Endothelial cell of umbilical vein (primary cell): ENCODE results near the gene CD300LF. TPM values are rescaled to one million over a fixed set of nuclear protein-coding genes. Genes with fewer than 3 reads are reported as not detected.

Experiments
- BruUV-seq: library from RNA; stranded (reverse); fragments of 400-500 nt; replicated peaks from 2 replicates; lab custom pipeline; 2021; lab: Mats Ljungman, UMichigan
- CTCF ChIA-PET: fragments of 300-600, 350-600 bp; sonication (Branson Sonifier 250); formaldehyde crosslinking; loops from one replicate; lab custom pipeline; 2021; ENCODE audit warnings: antibody characterized with exemption, inconsistent platforms; lab: Charles Lee
- POLR2A ChIA-PET: fragments of 300-600, 350-600 bp; sonication (Branson Sonifier 250); formaldehyde crosslinking; loops from one replicate; lab custom pipeline; 2021; ENCODE audit warnings: antibody characterized with exemption, inconsistent platforms; lab: Charles Lee
- DNase-seq: peaks from one replicate; pipeline ENCODE4 v3.0.0-alpha.2; 2011; ENCODE audit warnings: low read depth, low spot score
- FAIRE-seq: peaks from 2 replicates; lab custom pipeline; 2011; peaks lifted over from hg19 to GRCh38; lab: Jason Lieb, UNC
- H2AFZ ChIP-seq: 2 replicates; pipeline ENCODE4 v1.6.0; 2012; ENCODE audit warnings: low read depth, low read length, control low read depth, inconsistent platforms
- H3K27ac ChIP-seq: 2 replicates; pipeline ENCODE4 v1.5.1; 2011; ENCODE audit warnings: low read depth, mild to moderate bottlenecking, control low read depth, low read length, moderate library complexity; ENCODE audit not compliant: insufficient read depth
- H3K27me3 ChIP-seq, 2 experiments: 2 replicates each; pipeline versions ENCODE4 v1.6.0 to v1.6.1; 2011; ENCODE audit warnings: low read length in 2 of 2, mixed read lengths in 1 of 2; ENCODE audit not compliant: control insufficient read depth in 2 of 2, insufficient read depth in 2 of 2
- H3K36me3 ChIP-seq, 2 experiments: 2 replicates in 1 of 2; 3 replicates in 1 of 2; pipeline ENCODE4 v1.5.1; 2011; ENCODE audit warnings: low read length in 2 of 2, mild to moderate bottlenecking in 1 of 2, moderate library complexity in 1 of 2; ENCODE audit not compliant: control insufficient read depth in 2 of 2, insufficient read depth in 2 of 2; ENCODE audit errors: extremely low read depth in 1 of 2
- H3K4me1 ChIP-seq: 3 replicates; pipeline ENCODE4 v1.5.1; 2011; ENCODE audit warnings: mild to moderate bottlenecking, low read length; ENCODE audit not compliant: control insufficient read depth, insufficient read depth; ENCODE audit errors: extremely low read depth
- H3K4me2 ChIP-seq: 2 replicates; pipeline ENCODE4 v1.6.1; 2011; ENCODE audit warnings: low read length, control low read depth, mixed read lengths; ENCODE audit not compliant: insufficient read depth
- H3K4me3 ChIP-seq, 3 experiments: fragments of 200-600 bp in 1 of 3; sonication (generic), shearing (Covaris generic) in 1 of 3; replicated peaks in 1 of 3; 2 replicates each; pipeline ENCODE4 v1.5.1; 2011 to 2016; ENCODE audit warnings: control low read depth in 3 of 3, low read length in 3 of 3, mild to moderate bottlenecking in 2 of 3, inconsistent platforms in 1 of 3, low read depth in 1 of 3, moderate library complexity in 1 of 3; ENCODE audit not compliant: insufficient read depth in 1 of 3
- H3K79me2 ChIP-seq: 2 replicates; pipeline ENCODE4 v1.6.0; 2012; ENCODE audit warnings: low read length, inconsistent platforms; ENCODE audit not compliant: control insufficient read depth, insufficient read depth
- H3K9ac ChIP-seq: replicated peaks from 2 replicates; pipeline ENCODE3; 2011; ENCODE audit warnings: low read length, control low read depth; ENCODE audit not compliant: insufficient read depth; ENCODE audit errors: extremely low read depth
- H3K9me1 ChIP-seq: replicated peaks from 3 replicates; pipeline ENCODE4 v1.6.0; 2011; ENCODE audit warnings: mild to moderate bottlenecking, low read length; ENCODE audit not compliant: control insufficient read depth, insufficient read depth; ENCODE audit errors: extremely low read depth
- H3K9me3 ChIP-seq: replicated peaks from 2 replicates; pipeline ENCODE4 v1.5.1; 2012; ENCODE audit warnings: low read length, inconsistent platforms; ENCODE audit not compliant: control insufficient read depth, insufficient read depth
- H4K20me1 ChIP-seq: replicated peaks from 2 replicates; pipeline ENCODE3; 2011; ENCODE audit warnings: mild to moderate bottlenecking, low read length; ENCODE audit not compliant: control insufficient read depth, insufficient read depth; ENCODE audit errors: extremely low read depth
- EZH2 ChIP-seq: IDR thresholded peaks from 2 replicates; pipeline ENCODE4 v1.6.1; 2012; ENCODE audit warnings: borderline replicate concordance, low read depth, mild to moderate bottlenecking, moderate library complexity, low read length, inconsistent platforms; ENCODE audit not compliant: severe bottlenecking
- FOS ChIP-seq: IDR thresholded peaks from 2 replicates; pipeline ENCODE4 v1.6.1; 2011; ENCODE audit warnings: mild to moderate bottlenecking, low read length, moderate library complexity, borderline replicate concordance; ENCODE audit not compliant: insufficient read depth
- GATA2 ChIP-seq: IDR thresholded peaks from 2 replicates; pipeline ENCODE4 v1.7.0; 2011; ENCODE audit warnings: low read depth, mild to moderate bottlenecking, moderate library complexity, mixed read lengths, low read length; ENCODE audit not compliant: insufficient read length, insufficient read depth
- JUN ChIP-seq: IDR thresholded peaks from 2 replicates; pipeline ENCODE4 v1.6.1; 2011; ENCODE audit warnings: borderline replicate concordance, low read depth; ENCODE audit not compliant: insufficient read length, insufficient read depth
- MAX ChIP-seq: IDR thresholded peaks from 2 replicates; pipeline ENCODE4 v1.6.1; 2011; ENCODE audit not compliant: insufficient read depth, insufficient read length
- MYC ChIP-seq: IDR thresholded peaks from one replicate; pipeline ENCODE4 v1.6.1; 2011; ENCODE audit warnings: mild to moderate bottlenecking, low read depth, low read length
- POLR2A ChIP-seq: IDR thresholded peaks from 2 replicates; pipeline ENCODE4 v1.6.1; 2012; ENCODE audit warnings: low read depth, mild to moderate bottlenecking, control low read depth, low read length
- POLR2AphosphoS5 ChIP-seq: IDR thresholded peaks from 2 replicates; pipeline ENCODE4 v1.6.1; 2012; ENCODE audit warnings: low read depth, mild to moderate bottlenecking, control low read depth, low read length, moderate library complexity; ENCODE audit not compliant: insufficient read depth
- dilution Hi-C: fragments of 300-500 bp; cut with MboI; formaldehyde crosslinking; loops from one replicate; pipeline ENCODE4 v1.15.0; 2019; ENCODE audit warnings: low sequenced_read_pairs; ENCODE audit not compliant: extremely low pct_ligation_motif_present
- intact Hi-C: fragments of 100-400 bp; cut with micrococcal nuclease; formaldehyde crosslinking; loops from one replicate; pipeline ENCODE4 v1.10.0; 2022
- polyA plus RNA-seq, 4 experiments: library from polyadenylated mRNA; depleted of rRNA in 3 of 4; stranded (reverse) in 3 of 4; unstranded in 1 of 4; fragments of >200 nt; gene quantifications; 2 replicates each; pipeline versions ENCODE4 v1.2.1 to v1.2.3, GENCODE V29; 2011 to 2012; ENCODE audit warnings: missing spikeins in 1 of 4
- total RNA-seq: library from RNA; stranded (reverse); gene quantifications from 2 replicates; pipeline ENCODE4 v1.2.3, GENCODE V29; 2021
- TF ChIP-seq, protein P1 (sequence below), 2 donors: IDR thresholded peaks; 1 replicate in 1 of 2; 2 replicates in 1 of 2; pipeline ENCODE4 v1.5.1; 2011; ENCODE audit warnings: low read length in 2 of 2, mild to moderate bottlenecking in 2 of 2, moderate library complexity in 2 of 2, control low read depth in 1 of 2, inconsistent platforms in 1 of 2, low read depth in 1 of 2; ENCODE audit not compliant: insufficient read depth in 1 of 2; ENCODE audit errors: extremely low read depth in 1 of 2

Gene CD300LF
- total and polyA plus RNA-seq, 2 donors (not counting 3 experiments of a cell fraction or from before 2014, with no cell fraction given), result not detected

DNA sequence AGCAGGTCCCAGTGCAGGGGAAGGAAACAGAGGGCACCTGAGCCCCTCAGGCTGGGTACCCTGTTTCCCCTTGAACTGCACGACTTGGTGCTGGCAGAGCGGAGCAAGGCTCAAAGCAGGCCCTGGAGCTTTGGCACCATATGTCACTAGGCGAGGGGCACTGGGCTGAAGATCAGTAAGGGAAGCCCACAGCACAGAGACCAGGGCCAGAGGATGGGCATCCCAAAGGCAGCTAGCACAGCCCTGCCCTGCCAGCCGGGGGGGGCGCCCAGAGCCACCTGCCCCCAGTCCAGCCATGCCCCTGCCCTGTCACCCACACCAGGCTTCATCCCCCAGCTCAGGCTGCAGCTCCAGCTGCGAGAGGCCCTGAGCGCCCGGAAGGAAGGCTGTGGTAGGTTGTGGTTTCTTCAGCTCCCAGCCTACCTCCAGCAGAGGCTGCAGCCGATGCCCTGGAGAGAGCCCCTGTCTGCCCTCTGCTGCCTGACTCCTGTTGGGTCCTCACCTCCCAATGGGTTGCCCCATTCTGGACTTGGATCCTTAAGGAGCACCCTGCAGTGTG lies 46.6 kb upstream of the CD300LF start:
- no peak overlapping the region for H3K9ac ChIP-seq
- CTCF ChIA-PET, result interaction anchor here (3.3 to 3.5 kb wide), 2 partner anchors 12 to 13 kb away, joined by 14 to 25 read pairs; no protein-coding TSS in a partner anchor
- FAIRE-seq (no peak), DNase-seq (no peak)
- intact Hi-C loops (no loop called here), dilution Hi-C loops (no loop called here)
- H3K9me1 ChIP-seq, result no peaks in the 10 kb centered on the region
- H4K20me1 ChIP-seq, result no peaks in the 10 kb centered on the region
- POLR2A ChIA-PET, result no interaction called here
- no peaks in the 10 kb centered on the region for H3K36me3 ChIP-seq
- no peak overlapping the region for H3K27ac ChIP-seq
- no peak overlapping the region for H3K4me3 ChIP-seq
- H3K4me1 ChIP-seq, result peaks cover 7% of the 10 kb centered on the region
- no peaks in the 10 kb centered on the region for H3K27me3 ChIP-seq
- BruUV-seq, result no TSS peak
- no peaks in the 10 kb centered on the region for H3K79me2 ChIP-seq
- H3K9me3 ChIP-seq, result no peaks in the 10 kb centered on the region
- no peak overlapping the region for H3K4me2 ChIP-seq
- TF ChIP-seq POLR2A (no peak), EZH2 (no peak), MAX (no peak), FOS (no peak), JUN (no peak), POLR2AphosphoS5 (no peak), GATA2 (no peak), MYC (no peak)
- TF ChIP-seq, protein P1, sequence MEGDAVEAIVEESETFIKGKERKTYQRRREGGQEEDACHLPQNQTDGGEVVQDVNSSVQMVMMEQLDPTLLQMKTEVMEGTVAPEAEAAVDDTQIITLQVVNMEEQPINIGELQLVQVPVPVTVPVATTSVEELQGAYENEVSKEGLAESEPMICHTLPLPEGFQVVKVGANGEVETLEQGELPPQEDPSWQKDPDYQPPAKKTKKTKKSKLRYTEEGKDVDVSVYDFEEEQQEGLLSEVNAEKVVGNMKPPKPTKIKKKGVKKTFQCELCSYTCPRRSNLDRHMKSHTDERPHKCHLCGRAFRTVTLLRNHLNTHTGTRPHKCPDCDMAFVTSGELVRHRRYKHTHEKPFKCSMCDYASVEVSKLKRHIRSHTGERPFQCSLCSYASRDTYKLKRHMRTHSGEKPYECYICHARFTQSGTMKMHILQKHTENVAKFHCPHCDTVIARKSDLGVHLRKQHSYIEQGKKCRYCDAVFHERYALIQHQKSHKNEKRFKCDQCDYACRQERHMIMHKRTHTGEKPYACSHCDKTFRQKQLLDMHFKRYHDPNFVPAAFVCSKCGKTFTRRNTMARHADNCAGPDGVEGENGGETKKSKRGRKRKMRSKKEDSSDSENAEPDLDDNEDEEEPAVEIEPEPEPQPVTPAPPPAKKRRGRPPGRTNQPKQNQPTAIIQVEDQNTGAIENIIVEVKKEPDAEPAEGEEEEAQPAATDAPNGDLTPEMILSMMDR (IDR thresholded peaks at IDR 0.05; ENCODE audit: extremely low read depth in 1 of 2, insufficient read depth in 1 of 2, low read depth in 1 of 2, low read length in 2 of 2), result no peak
- H2AFZ ChIP-seq, result no peak overlapping the region
